ENCODE measurements around the gene ZXDC. TPM values are rescaled to one million over a fixed set of nuclear protein-coding genes. Genes with fewer than 3 reads are reported as not detected.

Gene ZXDC
- total RNA-seq, 1 donor from 2014 or later, result 74.4 TPM

- H3K4me1 ChIP-seq, result no peaks in the 10 kb centered on the region
- H3K27ac ChIP-seq, result no peak overlapping the region
- peaks cover 23 to 63% of the 10 kb centered on the region in 2 donors for H3K36me3 ChIP-seq
- intact Hi-C loops (cut with DNase I), result no loop called here
- no peaks in the 10 kb centered on the region for H3K9me3 ChIP-seq
- DNase-seq (ENCODE audit: low spot score in 2 of 2), result peak in 1 of 2 donors; percentile 54
- H3K4me3 ChIP-seq, result no peak overlapping the region
- no peaks in the 10 kb centered on the region for H3K27me3 ChIP-seq
- TF ChIP-seq, protein P1, sequence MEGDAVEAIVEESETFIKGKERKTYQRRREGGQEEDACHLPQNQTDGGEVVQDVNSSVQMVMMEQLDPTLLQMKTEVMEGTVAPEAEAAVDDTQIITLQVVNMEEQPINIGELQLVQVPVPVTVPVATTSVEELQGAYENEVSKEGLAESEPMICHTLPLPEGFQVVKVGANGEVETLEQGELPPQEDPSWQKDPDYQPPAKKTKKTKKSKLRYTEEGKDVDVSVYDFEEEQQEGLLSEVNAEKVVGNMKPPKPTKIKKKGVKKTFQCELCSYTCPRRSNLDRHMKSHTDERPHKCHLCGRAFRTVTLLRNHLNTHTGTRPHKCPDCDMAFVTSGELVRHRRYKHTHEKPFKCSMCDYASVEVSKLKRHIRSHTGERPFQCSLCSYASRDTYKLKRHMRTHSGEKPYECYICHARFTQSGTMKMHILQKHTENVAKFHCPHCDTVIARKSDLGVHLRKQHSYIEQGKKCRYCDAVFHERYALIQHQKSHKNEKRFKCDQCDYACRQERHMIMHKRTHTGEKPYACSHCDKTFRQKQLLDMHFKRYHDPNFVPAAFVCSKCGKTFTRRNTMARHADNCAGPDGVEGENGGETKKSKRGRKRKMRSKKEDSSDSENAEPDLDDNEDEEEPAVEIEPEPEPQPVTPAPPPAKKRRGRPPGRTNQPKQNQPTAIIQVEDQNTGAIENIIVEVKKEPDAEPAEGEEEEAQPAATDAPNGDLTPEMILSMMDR (IDR thresholded peaks at IDR 0.05), result no peak
Observed at GRCh38 chr3:126439346-126439967, 36.2 kb downstream of the ZXDC start.

- Histone ChIP-seq H3K27ac (no peak overlapping the region), H3K36me3 (peaks cover 23 to 63% of the 10 kb centered on the region in 2 donors), H3K4me3 (no peak overlapping the region), H3K9me3 (no peaks in the 10 kb centered on the region), H3K4me1 (no peaks in the 10 kb centered on the region), H3K27me3 (no peaks in the 10 kb centered on the region)
- DNase-seq (ENCODE audit: low spot score in 2 of 2), result peak in 1 of 2 donors; percentile 30
- TF ChIP-seq, protein P1 (IDR thresholded peaks at IDR 0.05), result no peak
- intact Hi-C loops (cut with DNase I), result no loop called here
Observed at GRCh38 chr3:126438746-126439145, 36.9 kb downstream of the ZXDC start.

GRCh38 chr3:126438186-126438585 lies 37.5 kb downstream of the ZXDC start:
- Histone ChIP-seq H3K4me3 (no peak overlapping the region), H3K36me3 (peaks cover 23 to 65% of the 10 kb centered on the region in 2 donors), H3K9me3 (no peaks in the 10 kb centered on the region), H3K4me1 (no peaks in the 10 kb centered on the region), H3K27me3 (no peaks in the 10 kb centered on the region), H3K27ac (no peak overlapping the region)
- intact Hi-C loops (cut with DNase I), result no loop called here
- TF ChIP-seq, protein P1 (IDR thresholded peaks at IDR 0.05), result no peak
- peak in 1 of 2 donors; percentile 37 for DNase-seq (ENCODE audit: low spot score in 2 of 2)

DNA sequence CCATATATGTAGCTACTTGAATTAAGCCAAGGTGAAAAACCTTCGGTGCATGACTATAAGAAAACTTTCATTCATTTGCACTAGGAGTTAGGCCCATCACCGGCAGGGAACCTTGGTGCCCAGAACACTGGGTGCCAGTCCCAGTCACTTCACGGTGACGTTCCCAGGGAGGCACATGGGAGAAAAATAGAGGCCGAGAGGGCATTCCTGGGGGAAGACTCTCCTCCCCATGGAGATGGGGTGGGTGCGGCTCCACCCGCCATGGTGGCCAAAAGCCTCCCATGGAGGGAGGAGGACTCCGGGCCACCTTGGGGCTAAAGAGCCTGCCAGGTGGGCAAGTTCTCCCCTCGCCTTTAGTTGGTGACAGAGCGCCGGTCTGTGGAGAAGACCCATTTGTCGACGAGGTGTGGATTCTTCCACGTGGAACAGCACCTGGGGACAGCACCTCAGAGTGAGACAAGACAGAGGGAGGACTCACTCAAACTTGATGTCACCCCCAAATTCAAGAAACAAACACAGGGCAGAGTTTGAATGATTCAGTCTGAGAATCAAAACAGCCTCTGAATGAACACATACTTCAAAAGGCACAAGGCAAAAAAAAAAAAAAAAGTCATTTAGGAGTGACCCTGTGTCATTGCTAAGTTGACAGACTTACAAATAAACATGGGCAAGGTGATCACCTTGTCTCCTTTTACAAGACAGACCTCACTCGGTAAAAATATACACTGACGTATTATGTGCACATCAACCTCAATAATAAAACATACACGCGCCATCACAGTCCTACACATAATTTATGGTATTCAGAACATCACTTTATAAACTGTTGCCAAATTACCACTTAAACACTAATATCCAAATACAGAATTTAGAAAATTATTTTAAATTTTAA lies 38.6 kb downstream of the ZXDC start:
- intact Hi-C loops (cut with DNase I), result no loop called here
- TF ChIP-seq, protein P1 (IDR thresholded peaks at IDR 0.05), result no peak
- no peak overlapping the region for H3K27ac ChIP-seq
- no peak overlapping the region for H3K4me3 ChIP-seq
- no peaks in the 10 kb centered on the region for H3K27me3 ChIP-seq
- DNase-seq (ENCODE audit: low spot score in 2 of 2), result peak in 1 of 2 donors; percentile 48
- peaks cover 23 to 73% of the 10 kb centered on the region in 2 donors for H3K36me3 ChIP-seq
- H3K4me1 ChIP-seq, result no peaks in the 10 kb centered on the region
- H3K9me3 ChIP-seq, result no peaks in the 10 kb centered on the region

- intact Hi-C loops (cut with DNase I), result no loop called here
- no peaks in the 10 kb centered on the region for H3K4me1 ChIP-seq
- no peaks in the 10 kb centered on the region for H3K27me3 ChIP-seq
- peaks cover 0 to 6% of the 10 kb centered on the region in 2 donors for H3K9me3 ChIP-seq
- no peak overlapping the region for H3K27ac ChIP-seq
- no peak overlapping the region for H3K4me3 ChIP-seq
- TF ChIP-seq, protein P1 (IDR thresholded peaks at IDR 0.05), result no peak
- peak in 1 of 2 donors; percentile 57 for DNase-seq (ENCODE audit: low spot score in 2 of 2)
- peaks cover 21 to 62% of the 10 kb centered on the region in 2 donors for H3K36me3 ChIP-seq
Observed at GRCh38 chr3:126435456-126436315, 40.0 kb downstream of the ZXDC start.

Measured in ascending aorta (tissue), 2 donors.